Inferior parietal cortex (tissue), 1 donor: ENCODE data around the gene KCNK6.
A peak's percentile ranks its signal among the peaks of the same experiment; 100 is the strongest.
"Not testable (repeated sequence)": the region's sequence is repeated elsewhere in the genome, so short reads cannot be mapped to it uniquely, and the experiment has no call there.

Experiments used
- DNase-seq: peaks from one replicate; pipeline ENCODE4 v3.0.0-alpha.2; 2016; ENCODE audit errors: extremely low spot score

Gene KCNK6

DNA sequence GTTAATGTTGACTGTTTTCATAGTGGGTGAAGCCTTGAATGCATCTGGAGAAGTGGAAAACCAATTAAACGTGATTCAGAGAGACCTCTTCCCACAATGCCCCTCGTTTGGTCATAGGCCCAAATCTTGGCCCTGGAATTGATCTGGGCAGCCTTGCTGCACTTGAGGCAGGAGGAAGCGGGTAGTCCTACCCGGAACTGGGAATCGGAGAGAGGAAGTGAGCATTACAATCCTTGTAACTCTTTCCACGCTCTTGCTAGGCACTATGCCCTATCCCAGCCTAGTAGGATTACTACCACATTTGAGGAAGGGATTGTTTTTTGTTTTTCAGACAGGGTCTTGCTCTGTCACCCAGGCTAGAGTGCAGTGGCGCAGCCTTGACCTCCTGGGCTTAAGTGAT lies 3.6 kb downstream of the KCNK6 start:
- DNase-seq: no peak

DNA sequence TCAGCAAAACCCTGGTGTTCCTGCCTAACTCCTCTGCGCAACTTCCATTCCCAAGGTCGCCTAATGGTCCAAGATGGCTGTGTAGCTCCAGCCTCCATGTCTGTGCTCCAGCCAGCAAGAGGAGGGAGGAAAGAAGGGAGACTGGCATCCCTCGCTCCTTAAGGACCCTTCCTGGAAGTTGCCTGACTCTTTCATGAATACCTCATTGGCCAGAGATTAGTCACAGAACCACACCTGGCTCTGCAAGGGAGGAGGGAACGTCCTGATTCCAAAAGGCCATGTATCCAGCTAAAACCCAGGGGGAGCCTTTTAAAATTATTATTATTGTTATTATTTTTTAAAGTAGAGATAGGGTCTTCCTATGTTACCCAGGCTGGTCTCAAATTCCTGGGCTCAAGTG lies 4.8 kb downstream of the KCNK6 start:
- no peak for DNase-seq

DNA sequence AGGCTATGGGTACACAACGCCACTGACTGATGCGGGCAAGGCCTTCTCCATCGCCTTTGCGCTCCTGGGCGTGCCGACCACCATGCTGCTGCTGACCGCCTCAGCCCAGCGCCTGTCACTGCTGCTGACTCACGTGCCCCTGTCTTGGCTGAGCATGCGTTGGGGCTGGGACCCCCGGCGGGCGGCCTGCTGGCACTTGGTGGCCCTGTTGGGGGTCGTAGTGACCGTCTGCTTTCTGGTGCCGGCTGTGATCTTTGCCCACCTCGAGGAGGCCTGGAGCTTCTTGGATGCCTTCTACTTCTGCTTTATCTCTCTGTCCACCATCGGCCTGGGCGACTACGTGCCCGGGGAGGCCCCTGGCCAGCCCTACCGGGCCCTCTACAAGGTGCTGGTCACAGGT lies 6.9 kb downstream of the KCNK6 start:
- DNase-seq: no peak

- DNase-seq: no peak
These were observed 10.0 kb downstream of the KCNK6 start for GRCh38 chr19:38329651-38330050.

- DNase-seq: no peak
These were observed 12.1 kb downstream of the KCNK6 start for GRCh38 chr19:38331728-38332127.

GRCh38 chr19:38333245-38333644 lies 13.6 kb downstream of the KCNK6 start:
- DNase-seq: no peak

DNA sequence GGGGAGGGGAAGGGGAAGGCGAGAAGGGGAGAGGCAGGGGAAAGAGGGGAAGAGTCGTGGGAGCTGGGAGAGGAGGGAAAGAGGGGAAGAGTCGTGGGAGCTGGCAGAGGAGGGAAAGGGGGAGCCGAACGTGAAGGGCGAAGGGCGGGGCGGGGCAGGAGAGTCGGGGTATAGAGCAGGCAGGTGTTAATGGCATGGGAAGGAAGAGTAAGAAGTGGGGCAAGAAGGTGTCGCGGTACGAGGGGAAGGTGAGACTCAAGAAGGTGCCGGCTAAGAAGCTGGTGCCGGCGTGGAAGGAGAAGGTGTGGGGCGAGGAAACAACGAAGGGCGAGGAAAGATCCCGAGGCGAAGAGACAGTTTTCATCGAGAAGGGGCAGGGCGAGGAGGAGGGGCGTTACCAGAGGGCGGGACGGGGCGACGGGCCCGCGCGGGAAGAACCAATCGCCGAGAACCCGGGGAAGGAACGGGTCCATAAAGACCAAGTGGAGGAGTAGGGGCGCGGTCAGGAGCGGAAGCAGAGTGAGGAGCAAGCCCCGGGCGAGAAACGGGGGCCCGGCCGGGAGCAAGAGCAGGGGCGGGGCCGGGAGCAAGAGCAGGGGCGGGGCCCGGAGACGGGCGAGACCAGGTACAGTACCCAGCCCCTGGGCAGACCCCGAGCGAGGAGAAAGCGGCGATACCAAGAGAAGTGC lies 16.4 kb downstream of the KCNK6 start:
- peak; percentile 89 for DNase-seq

GRCh38 chr19:38336638-38337359 lies 17.2 kb downstream of the KCNK6 start:
- peak; percentile 71 for DNase-seq

GRCh38 chr19:38337360-38337653 lies 17.7 kb downstream of the KCNK6 start:
- DNase-seq: no peak

GRCh38 chr19:38339011-38339410 lies 19.4 kb downstream of the KCNK6 start:
- DNase-seq: not testable (repeated sequence)

DNA sequence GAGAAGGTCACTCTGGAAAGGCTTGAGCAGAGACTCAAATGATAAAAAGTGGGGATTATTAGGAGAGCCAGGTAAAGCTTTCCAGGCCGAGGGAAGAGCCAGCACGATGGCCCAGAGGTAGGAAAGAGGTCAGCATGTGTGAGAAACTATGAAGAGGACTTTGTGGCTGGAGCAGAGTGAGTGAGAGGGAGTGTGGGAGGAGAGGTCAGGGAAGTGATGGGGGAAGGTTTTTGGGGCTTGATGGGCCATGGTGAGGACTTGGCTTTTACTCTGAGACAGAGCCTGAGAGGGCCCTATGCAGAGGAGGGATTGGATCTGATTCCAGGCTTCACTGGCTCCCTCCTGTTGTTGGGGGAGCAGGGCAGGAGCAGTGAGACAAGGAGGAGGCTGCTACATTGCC lies 21.3 kb downstream of the KCNK6 start:
- DNase-seq: no peak

DNA sequence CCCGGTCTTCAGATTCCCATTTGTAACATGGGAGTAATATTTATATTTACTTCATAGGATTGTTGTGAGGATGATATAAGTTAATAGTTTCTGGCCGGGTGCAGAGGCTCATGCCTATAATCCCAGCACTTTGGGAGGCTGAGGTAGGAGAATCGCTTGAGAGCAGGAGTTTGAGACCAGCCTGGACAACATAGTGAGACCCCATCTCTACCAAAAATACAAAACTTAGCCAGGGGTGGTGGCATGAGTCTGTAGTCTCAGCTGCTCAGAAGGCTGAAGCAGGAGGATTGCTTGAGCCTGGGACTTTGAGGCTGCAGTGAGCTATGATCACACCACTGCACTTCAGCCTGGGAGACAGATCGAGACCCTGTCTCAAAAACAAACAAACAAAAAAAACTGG lies 27.2 kb downstream of the KCNK6 start:
- DNase-seq: no peak

- no peak for DNase-seq
These were observed 31.2 kb downstream of the KCNK6 start for GRCh38 chr19:38350883-38351282.

DNA sequence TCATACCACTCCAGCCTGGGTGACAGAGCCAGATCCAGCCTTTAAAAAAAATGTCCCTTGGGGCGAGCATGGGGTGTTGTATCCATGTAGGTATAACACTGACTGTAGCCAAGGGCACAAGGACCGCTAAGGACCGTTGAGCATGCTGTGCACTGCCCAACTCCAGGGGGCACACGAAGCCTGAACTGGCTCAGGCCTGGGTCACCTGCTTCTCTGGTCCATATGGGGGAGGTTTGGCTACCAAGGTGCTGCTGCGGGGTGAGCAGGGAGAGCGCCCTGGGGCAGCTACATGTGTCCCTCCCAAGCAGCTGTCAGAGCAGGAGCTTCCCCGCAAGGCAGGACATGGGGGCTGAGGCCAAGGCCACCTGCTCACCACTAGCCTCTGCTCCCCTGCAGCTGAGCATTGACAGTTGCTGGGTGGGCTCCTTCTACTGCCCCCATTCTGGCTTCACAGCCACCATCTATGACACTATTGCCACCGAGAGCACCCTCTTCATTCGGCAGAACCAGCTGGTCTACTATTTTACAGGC lies 32.3 kb downstream of the KCNK6 start:
- DNase-seq: no peak

DNA sequence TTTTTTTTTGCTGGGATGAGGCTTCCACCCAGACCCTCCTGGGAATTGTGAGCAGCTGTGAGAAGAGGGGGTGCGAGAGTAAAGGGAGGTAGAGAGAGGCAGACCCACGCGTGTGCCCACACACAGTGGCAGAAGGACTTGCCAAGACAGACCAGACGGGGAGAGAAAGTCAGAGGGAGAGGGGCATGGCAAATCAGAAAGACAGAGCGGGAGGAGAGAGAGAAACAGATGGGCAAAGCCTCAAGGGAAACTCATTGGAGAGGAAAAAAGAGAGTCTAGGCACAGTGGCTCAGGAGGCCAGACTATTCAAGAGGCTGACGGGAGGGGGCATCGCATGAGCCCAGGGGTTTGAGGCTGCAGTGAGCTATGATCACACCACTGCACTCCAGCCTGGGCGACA lies 33.0 kb downstream of the KCNK6 start:
- DNase-seq: no peak

GRCh38 chr19:38355728-38356725 lies 36.4 kb downstream of the KCNK6 start:
- DNase-seq: no peak

- no peak for DNase-seq
These were observed 38.4 kb downstream of the KCNK6 start for GRCh38 chr19:38358071-38358470.

DNA sequence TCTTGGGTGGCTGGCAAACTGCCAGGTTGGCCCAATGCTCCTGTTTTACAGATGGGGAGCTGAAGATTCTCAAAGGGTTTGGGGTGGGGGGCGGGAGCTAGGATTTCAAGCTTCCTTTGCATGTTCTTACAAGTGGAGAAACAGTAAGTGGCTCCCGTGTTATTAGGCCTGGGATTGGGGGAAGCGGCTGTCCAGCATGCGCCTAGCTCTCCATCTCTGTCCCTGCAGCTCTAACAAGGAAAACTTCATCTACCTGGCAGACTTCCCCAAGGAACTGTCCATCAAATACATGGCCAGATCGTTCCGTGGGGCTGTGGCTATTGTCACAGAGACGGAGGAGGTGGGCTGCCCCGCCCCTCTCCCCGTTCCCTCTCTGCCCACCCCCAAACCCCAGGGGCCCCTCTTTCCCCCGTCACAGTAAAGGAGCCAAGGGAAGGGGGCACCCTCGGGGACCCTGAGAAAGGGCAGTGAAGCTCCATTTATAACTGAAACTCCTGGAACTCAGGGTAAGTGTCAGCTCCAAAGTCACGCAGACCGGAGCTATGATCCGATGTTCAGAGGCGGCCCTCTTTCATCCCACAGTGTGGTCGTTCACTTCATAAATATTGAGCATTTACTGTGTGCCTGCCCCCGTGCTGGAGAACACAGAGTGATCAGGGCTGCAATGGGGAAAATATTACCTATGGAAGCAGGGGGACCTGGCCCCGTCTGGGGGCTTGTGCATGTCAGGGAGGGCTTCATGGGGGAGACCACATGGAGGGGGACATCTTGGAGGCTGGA lies 39.8 kb downstream of the KCNK6 start:
- no peak for DNase-seq

GRCh38 chr19:38360351-38360750 lies 40.7 kb downstream of the KCNK6 start:
- DNase-seq: no peak

DNA sequence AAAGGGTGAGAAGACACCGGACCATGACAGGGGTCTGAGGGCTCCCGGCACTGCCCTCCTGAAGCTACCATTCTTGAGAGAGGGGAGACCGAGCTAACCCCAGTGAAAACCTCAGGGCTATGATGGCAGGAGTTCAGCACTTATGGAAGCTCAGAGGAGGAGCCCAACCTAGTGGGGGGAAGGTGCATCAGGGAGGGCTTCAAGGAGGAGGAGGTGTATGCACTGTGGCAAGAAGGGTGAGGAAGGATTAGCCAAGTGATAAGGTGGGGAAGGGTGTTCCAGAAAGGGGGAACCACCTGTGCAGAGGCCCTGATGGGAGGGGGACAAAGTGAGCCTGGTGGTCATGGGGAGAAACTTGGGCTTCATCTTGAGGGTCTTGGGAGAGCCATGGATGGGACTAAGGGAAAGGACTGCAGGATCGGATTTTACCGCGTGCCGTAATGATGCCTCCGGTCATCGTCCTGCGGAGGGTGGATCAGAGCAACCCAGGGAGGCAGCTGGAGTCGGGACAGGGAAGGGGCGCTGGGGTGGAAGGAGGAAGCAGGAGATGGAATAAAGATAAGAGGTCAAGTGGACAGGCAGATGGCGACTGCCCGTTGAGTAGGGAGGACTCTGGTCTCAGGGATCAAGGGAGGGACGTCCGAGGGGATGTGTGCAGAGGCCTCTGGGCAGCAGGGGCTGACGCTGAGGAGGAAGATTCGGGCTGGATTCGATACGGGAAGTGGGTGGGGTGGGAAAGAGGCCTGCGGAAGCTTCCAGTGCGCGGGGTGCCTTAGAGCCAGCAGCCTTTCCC lies 41.4 kb downstream of the KCNK6 start:
- no peak for DNase-seq

DNA sequence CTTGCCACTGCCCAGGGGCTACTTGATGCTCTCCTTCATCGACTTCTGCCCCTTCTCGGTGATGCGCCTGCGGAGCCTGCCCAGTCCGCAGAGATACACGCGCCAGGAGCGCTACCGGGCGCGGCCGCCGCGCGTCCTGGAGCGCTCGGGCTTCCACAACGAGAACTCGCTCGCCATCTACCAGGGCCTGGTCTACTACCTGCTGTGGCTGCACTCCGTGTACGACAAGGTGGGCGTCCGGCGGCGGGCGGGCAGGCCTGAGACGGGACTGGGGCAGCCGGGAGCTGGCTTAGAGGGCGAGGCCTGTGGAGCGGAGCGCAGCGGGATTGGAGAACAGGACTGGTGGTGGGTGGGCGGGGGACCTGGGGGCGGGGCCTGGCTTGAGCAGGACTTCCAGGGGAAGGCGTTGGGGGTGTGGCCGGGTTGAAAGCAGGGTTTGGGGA lies 42.0 kb downstream of the KCNK6 start:
- peak; percentile 28 for DNase-seq
